Endothelial cell (in vitro differentiated cells): ENCODE data around the gene NFE2L1. TPM values are rescaled to one million over a fixed set of nuclear protein-coding genes. Genes with fewer than 3 reads are reported as not detected.
"Not testable (repeated sequence)": the region's sequence is repeated elsewhere in the genome, so short reads cannot be mapped to it uniquely, and the experiment has no call there.

Source experiments
- DNase-seq: peaks from one replicate; pipeline ENCODE4 v3.0.0; 2021; ENCODE audit warnings: low spot score
- H3K27ac Mint-ChIP-seq: one replicate; pipeline ENCODE4 v1.8.0; 2021; ENCODE audit warnings: mixed read lengths, inconsistent platforms; ENCODE audit not compliant: unreplicated experiment
- H3K27me3 Mint-ChIP-seq: one replicate; pipeline ENCODE4 v1.8.0; 2021; ENCODE audit warnings: mild to moderate bottlenecking, moderate library complexity, mixed read lengths, inconsistent platforms; ENCODE audit not compliant: unreplicated experiment
- H3K36me3 Mint-ChIP-seq: one replicate; pipeline ENCODE4 v1.8.0; 2021; ENCODE audit warnings: mild to moderate bottlenecking, low read depth, mixed read lengths, inconsistent platforms; ENCODE audit not compliant: unreplicated experiment
- H3K4me1 Mint-ChIP-seq: one replicate; pipeline ENCODE4 v1.8.0; 2021; ENCODE audit warnings: mild to moderate bottlenecking, mixed read lengths, inconsistent platforms; ENCODE audit not compliant: unreplicated experiment
- H3K4me3 Mint-ChIP-seq: one replicate; pipeline ENCODE4 v1.8.0; 2021; ENCODE audit warnings: mild to moderate bottlenecking, mixed read lengths, inconsistent platforms; ENCODE audit not compliant: unreplicated experiment
- H3K9me3 Mint-ChIP-seq: one replicate; pipeline ENCODE4 v1.8.0; 2021; ENCODE audit warnings: mixed read lengths, inconsistent platforms; ENCODE audit not compliant: unreplicated experiment
- CTCF ChIP-seq: fragments of 200-600 bp; sonication (generic); IDR thresholded peaks from one replicate; pipeline ENCODE4 v1.5.0; 2021; ENCODE audit warnings: antibody characterized with exemption; ENCODE audit not compliant: unreplicated experiment
- total RNA-seq: library from RNA; stranded (reverse); fragmentation: NEBNext Ultra II Directional; extraction: Animal tissue kit (Norgen Biotek cat#: 25700); gene quantifications from one replicate; pipeline ENCODE4 v1.2.1, GENCODE V29; 2021; ENCODE audit not compliant: unreplicated experiment

The NFE2L1 gene
- total RNA-seq, 1 donor from 2014 or later = 243 TPM

DNA sequence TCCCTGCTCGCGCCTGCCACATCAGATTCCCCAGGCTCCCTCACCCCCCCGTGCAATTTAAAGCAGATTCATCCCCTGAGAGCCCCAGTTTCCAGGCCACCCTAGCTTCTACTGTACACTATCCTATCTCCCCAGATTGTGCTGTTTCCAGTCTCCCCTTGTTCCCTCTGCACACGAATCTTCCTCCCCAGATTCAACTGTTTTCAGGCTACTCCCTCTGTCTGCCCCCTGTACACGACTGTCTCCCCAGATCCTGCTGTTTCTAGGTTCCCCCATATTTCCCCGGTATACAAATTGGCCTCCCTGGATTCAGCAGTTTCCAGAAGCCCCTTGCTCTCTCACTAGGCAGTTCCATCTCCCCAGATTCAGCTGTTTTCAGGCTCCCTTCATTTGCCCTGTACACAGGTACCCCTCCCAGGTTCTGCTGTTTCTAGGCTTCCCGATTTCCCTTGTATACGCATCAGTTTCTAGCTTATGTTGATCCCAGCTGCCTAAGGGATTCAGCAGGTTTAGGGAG is 33.5 kb upstream of the NFE2L1 start:
- no peak overlapping the region for H3K4me3 Mint-ChIP-seq
- no peaks in the 10 kb centered on the region for H3K9me3 Mint-ChIP-seq
- TF ChIP-seq CTCF = no peak
- peaks cover 10% of the 10 kb centered on the region for H3K4me1 Mint-ChIP-seq
- H3K27ac Mint-ChIP-seq = no peak overlapping the region
- no peak for DNase-seq
- peaks cover 12% of the 10 kb centered on the region for H3K27me3 Mint-ChIP-seq
- H3K36me3 Mint-ChIP-seq = no peaks in the 10 kb centered on the region

GRCh38 chr17:48016112-48016511 is 32.0 kb upstream of the NFE2L1 start:
- Mint-ChIP-seq H3K9me3 (no peaks in the 10 kb centered on the region), H3K27ac (no peak overlapping the region), H3K36me3 (no peaks in the 10 kb centered on the region), H3K4me3 (no peak overlapping the region), H3K27me3 (peaks cover 13% of the 10 kb centered on the region), H3K4me1 (peaks cover 10% of the 10 kb centered on the region)
- no peak for TF ChIP-seq CTCF
- DNase-seq = no peak

DNA sequence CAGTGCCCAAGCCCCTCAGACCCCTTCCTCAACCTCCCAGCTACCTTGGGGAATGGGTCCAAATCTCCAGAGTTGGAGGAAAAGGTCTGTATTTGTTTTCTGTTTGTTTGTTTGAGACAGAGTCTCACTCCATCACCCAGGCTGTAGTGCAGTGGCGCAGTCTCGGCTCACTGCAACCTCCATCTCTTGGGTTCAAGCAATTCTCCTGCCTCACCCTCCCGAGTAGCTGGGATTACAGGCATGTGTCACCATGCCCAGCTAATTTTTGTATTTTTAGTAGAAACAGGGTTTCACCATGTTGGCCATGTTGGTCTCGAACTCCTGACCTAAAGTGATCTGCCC is 30.4 kb upstream of the NFE2L1 start:
- not testable (repeated sequence) for H3K36me3 Mint-ChIP-seq, H3K4me3 Mint-ChIP-seq, H3K9me3 Mint-ChIP-seq, H3K27ac Mint-ChIP-seq, H3K4me1 Mint-ChIP-seq, DNase-seq
- H3K27me3 Mint-ChIP-seq = peaks cover 14% of the 10 kb centered on the region

DNA sequence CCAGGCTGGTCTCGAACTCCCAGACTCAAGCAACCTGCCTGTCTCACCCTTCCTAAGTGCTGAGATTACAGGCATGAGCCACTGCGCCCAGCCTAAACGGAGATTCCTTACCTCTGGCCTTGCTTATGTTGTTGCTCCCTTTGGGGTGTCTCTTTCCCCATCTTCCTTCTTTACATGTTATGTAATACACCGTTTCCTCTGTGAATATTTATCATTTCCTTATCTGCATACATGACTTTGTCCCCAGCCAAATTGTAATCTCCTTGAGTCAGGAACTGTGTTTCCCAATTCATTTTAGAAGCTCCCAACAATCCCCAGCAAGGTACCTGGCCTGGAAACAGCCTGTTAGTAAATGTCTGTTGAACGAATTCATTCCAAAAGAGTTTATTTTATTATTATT is 26.2 kb upstream of the NFE2L1 start:
- no peaks in the 10 kb centered on the region for H3K36me3 Mint-ChIP-seq
- peaks cover 8% of the 10 kb centered on the region for H3K27me3 Mint-ChIP-seq
- peaks cover 10% of the 10 kb centered on the region for H3K4me1 Mint-ChIP-seq
- no peak for DNase-seq
- no peak overlapping the region for H3K27ac Mint-ChIP-seq
- no peaks in the 10 kb centered on the region for H3K9me3 Mint-ChIP-seq
- no peak overlapping the region for H3K4me3 Mint-ChIP-seq
- TF ChIP-seq CTCF = no peak

DNA sequence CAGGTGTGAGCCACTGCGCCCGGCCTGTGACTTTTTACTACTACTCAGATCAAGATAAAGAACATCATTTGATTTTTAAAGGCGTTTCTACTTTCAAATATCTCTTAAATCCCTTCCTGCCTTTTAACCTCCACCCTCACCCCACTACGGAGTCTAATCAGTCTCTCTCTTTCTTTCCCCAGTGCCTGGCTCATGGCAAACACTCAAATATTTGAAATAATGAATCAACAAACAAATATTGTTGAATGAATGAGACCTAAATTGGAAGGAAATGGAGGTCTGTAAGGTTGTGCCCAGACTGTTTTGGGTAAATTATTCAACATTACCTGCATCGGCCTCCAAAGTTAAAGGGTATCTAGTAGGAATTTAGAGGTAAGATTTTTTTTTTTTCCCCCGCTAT is 25.3 kb upstream of the NFE2L1 start:
- no peaks in the 10 kb centered on the region for H3K9me3 Mint-ChIP-seq
- H3K27ac Mint-ChIP-seq = no peak overlapping the region
- TF ChIP-seq CTCF = no peak
- peaks cover 8% of the 10 kb centered on the region for H3K27me3 Mint-ChIP-seq
- DNase-seq = no peak
- no peaks in the 10 kb centered on the region for H3K36me3 Mint-ChIP-seq
- H3K4me1 Mint-ChIP-seq = peaks cover 10% of the 10 kb centered on the region
- H3K4me3 Mint-ChIP-seq = no peak overlapping the region
